H1 (cell line): ENCODE measurements around the gene ALS2CL. TPM values are rescaled to one million over a fixed set of nuclear protein-coding genes. Genes with fewer than 3 reads are reported as not detected.

ENCODE experiments used
- JUN ChIP-seq: IDR thresholded peaks from 2 replicates; pipeline ENCODE4 v1.6.1; 2011; ENCODE audit warnings: low read depth, mild to moderate bottlenecking, improper control_type of control experiment, low read length
- SIRT6 ChIP-seq: IDR thresholded peaks from one replicate; pipeline ENCODE4 v1.7.1; 2012; ENCODE audit warnings: low read length, inconsistent platforms
- TBP ChIP-seq: IDR thresholded peaks from 2 replicates; pipeline ENCODE4 v1.6.1; 2011; ENCODE audit warnings: low read depth, low read length, improper control_type of control experiment
- polyA plus RNA-seq, 7 experiments: library from polyadenylated mRNA; depleted of rRNA in 3 of 7; stranded (reverse) in 5 of 7; unstranded in 2 of 7; fragments of >200 nt in 5 of 7; fragments of 200-250 nt in 2 of 7; gene quantifications; 1 replicate in 5 of 7; 2 replicates in 1 of 7; 4 replicates in 1 of 7; pipeline versions ENCODE4 v1.2.1 to v1.2.3, GENCODE V29; 2011 to 2013; ENCODE audit warnings: missing spikeins in 2 of 7, mixed read lengths in 2 of 7
- total RNA-seq: library from RNA; stranded (reverse); fragmentation: NEBNext Ultra II Directional; extraction: Animal tissue kit (Norgen Biotek cat#: 25700); gene quantifications from 2 replicates; pipeline ENCODE4 v1.2.1, GENCODE V29; 2021
- TF ChIP-seq, protein P1 (sequence below): fragments of 300-600 bp; sonication (generic); IDR thresholded peaks from 2 replicates; pipeline ENCODE4 v1.7.1; 2012; ENCODE audit warnings: low read length, moderate library complexity, mild to moderate bottlenecking, inconsistent platforms; ENCODE audit not compliant: insufficient replicate concordance

Gene ALS2CL
- total and polyA plus RNA-seq, 2 of the 8 experiments (the other 6 are each of a cell fraction or from before 2014, with no cell fraction given): 4.8 to 5.4 TPM

DNA sequence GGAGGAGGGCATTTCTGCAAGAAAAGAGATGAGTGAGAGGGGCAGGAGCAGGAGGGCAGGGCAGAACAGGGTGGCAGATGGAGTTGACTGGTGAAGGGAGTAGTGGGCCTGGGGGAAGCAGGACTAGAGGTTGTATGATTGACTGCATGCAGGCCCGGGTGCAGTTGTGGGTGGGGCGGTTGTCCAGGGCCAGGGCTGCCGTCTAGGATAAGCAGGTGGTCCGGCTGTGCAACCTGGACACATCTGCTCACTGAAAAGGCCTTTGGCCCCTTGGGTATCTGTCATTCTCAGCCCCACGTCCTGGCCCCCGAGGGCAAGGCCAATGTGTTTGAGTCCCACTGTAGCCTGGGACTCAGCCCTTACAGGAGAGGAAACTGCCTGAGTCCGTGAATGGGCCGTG lies 25.4 kb downstream of the ALS2CL start (continued):
- TF ChIP-seq, protein P1, sequence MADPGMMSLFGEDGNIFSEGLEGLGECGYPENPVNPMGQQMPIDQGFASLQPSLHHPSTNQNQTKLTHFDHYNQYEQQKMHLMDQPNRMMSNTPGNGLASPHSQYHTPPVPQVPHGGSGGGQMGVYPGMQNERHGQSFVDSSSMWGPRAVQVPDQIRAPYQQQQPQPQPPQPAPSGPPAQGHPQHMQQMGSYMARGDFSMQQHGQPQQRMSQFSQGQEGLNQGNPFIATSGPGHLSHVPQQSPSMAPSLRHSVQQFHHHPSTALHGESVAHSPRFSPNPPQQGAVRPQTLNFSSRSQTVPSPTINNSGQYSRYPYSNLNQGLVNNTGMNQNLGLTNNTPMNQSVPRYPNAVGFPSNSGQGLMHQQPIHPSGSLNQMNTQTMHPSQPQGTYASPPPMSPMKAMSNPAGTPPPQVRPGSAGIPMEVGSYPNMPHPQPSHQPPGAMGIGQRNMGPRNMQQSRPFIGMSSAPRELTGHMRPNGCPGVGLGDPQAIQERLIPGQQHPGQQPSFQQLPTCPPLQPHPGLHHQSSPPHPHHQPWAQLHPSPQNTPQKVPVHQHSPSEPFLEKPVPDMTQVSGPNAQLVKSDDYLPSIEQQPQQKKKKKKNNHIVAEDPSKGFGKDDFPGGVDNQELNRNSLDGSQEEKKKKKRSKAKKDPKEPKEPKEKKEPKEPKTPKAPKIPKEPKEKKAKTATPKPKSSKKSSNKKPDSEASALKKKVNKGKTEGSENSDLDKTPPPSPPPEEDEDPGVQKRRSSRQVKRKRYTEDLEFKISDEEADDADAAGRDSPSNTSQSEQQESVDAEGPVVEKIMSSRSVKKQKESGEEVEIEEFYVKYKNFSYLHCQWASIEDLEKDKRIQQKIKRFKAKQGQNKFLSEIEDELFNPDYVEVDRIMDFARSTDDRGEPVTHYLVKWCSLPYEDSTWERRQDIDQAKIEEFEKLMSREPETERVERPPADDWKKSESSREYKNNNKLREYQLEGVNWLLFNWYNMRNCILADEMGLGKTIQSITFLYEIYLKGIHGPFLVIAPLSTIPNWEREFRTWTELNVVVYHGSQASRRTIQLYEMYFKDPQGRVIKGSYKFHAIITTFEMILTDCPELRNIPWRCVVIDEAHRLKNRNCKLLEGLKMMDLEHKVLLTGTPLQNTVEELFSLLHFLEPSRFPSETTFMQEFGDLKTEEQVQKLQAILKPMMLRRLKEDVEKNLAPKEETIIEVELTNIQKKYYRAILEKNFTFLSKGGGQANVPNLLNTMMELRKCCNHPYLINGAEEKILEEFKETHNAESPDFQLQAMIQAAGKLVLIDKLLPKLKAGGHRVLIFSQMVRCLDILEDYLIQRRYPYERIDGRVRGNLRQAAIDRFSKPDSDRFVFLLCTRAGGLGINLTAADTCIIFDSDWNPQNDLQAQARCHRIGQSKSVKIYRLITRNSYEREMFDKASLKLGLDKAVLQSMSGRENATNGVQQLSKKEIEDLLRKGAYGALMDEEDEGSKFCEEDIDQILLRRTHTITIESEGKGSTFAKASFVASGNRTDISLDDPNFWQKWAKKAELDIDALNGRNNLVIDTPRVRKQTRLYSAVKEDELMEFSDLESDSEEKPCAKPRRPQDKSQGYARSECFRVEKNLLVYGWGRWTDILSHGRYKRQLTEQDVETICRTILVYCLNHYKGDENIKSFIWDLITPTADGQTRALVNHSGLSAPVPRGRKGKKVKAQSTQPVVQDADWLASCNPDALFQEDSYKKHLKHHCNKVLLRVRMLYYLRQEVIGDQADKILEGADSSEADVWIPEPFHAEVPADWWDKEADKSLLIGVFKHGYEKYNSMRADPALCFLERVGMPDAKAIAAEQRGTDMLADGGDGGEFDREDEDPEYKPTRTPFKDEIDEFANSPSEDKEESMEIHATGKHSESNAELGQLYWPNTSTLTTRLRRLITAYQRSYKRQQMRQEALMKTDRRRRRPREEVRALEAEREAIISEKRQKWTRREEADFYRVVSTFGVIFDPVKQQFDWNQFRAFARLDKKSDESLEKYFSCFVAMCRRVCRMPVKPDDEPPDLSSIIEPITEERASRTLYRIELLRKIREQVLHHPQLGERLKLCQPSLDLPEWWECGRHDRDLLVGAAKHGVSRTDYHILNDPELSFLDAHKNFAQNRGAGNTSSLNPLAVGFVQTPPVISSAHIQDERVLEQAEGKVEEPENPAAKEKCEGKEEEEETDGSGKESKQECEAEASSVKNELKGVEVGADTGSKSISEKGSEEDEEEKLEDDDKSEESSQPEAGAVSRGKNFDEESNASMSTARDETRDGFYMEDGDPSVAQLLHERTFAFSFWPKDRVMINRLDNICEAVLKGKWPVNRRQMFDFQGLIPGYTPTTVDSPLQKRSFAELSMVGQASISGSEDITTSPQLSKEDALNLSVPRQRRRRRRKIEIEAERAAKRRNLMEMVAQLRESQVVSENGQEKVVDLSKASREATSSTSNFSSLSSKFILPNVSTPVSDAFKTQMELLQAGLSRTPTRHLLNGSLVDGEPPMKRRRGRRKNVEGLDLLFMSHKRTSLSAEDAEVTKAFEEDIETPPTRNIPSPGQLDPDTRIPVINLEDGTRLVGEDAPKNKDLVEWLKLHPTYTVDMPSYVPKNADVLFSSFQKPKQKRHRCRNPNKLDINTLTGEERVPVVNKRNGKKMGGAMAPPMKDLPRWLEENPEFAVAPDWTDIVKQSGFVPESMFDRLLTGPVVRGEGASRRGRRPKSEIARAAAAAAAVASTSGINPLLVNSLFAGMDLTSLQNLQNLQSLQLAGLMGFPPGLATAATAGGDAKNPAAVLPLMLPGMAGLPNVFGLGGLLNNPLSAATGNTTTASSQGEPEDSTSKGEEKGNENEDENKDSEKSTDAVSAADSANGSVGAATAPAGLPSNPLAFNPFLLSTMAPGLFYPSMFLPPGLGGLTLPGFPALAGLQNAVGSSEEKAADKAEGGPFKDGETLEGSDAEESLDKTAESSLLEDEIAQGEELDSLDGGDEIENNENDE: no peak
- no peak for TF ChIP-seq SIRT6
- TF ChIP-seq JUN: no peak
- no peak for TF ChIP-seq TBP
- TF ChIP-seq, all 59 proteins: peak for 0
